Naive thymus-derived CD8-positive, alpha-beta T cell (primary cell): ENCODE measurements around the gene GPR78. TPM values are rescaled to one million over a fixed set of nuclear protein-coding genes. Genes with fewer than 3 reads are reported as not detected.

Source experiments
- ATAC-seq, 2 donors: fragments of 150-1000 bp; cut with Tn5 transposase in 1 of 2; sonication (Bioruptor Pico), chemical (Tn5 transposase) in 1 of 2; 1 replicate in 1 of 2; 2 replicates in 1 of 2; pipeline ENCODE4 v1.10.0; 2021; ENCODE audit warnings: mild to moderate bottlenecking in 2 of 2, moderate library complexity in 2 of 2
- POLR2A ChIA-PET: fragments of 350-600 bp; sonication (Branson Sonifier 250); formaldehyde crosslinking; loops from one replicate; lab custom pipeline; 2021; ENCODE audit warnings: antibody characterized with exemption; lab: Charles Lee
- DNase-seq, 10 donors: peaks; one replicate each; pipeline versions ENCODE4 v3.0.0 to v3.0.0-alpha.2; 2020 to 2022
- H3K27ac Mint-ChIP-seq, 10 donors: one replicate each; pipeline ENCODE4 v1.8.0; 2020 to 2022; ENCODE audit warnings: mild to moderate bottlenecking in 10 of 10, mixed read lengths in 10 of 10, moderate library complexity in 4 of 10, inconsistent platforms in 1 of 10
- H3K27me3 Mint-ChIP-seq, 5 donors: one replicate each; pipeline ENCODE4 v1.8.0; 2021 to 2022; ENCODE audit warnings: mixed read lengths in 5 of 5
- H3K36me3 Mint-ChIP-seq, 3 donors: one replicate each; pipeline ENCODE4 v1.8.0; 2020 to 2022; ENCODE audit warnings: mixed read lengths in 3 of 3, mild to moderate bottlenecking in 2 of 3, inconsistent platforms in 1 of 3
- H3K4me1 Mint-ChIP-seq, 4 donors: one replicate each; pipeline ENCODE4 v1.8.0; 2021 to 2022; ENCODE audit warnings: mixed read lengths in 4 of 4
- H3K4me3 Mint-ChIP-seq, 10 donors: one replicate each; pipeline ENCODE4 v1.8.0; 2020 to 2022; ENCODE audit warnings: mild to moderate bottlenecking in 10 of 10, mixed read lengths in 10 of 10, moderate library complexity in 6 of 10, inconsistent platforms in 1 of 10
- H3K9me3 Mint-ChIP-seq, 9 donors: one replicate each; pipeline ENCODE4 v1.8.0; 2020 to 2022; ENCODE audit warnings: mixed read lengths in 9 of 9, mild to moderate bottlenecking in 3 of 9, inconsistent platforms in 1 of 9, moderate library complexity in 1 of 9
- polyA plus RNA-seq, 3 donors: library from polyadenylated mRNA; unstranded; fragments of 300-500 nt; fragmentation: Illumina TruSeq; gene quantifications; one replicate each; pipeline ENCODE4 v1.2.3, GENCODE V29; 2021
- total RNA-seq, 8 experiments: library from RNA in 2 of 8; stranded (reverse) in 2 of 8; gene quantifications; one replicate each; pipeline ENCODE4 v1.2.3 and lab custom pipeline; 2021 to 2026

GPR78 gene
- total and polyA plus RNA-seq, 5 experiments from 2014 or later, result not detected

DNA sequence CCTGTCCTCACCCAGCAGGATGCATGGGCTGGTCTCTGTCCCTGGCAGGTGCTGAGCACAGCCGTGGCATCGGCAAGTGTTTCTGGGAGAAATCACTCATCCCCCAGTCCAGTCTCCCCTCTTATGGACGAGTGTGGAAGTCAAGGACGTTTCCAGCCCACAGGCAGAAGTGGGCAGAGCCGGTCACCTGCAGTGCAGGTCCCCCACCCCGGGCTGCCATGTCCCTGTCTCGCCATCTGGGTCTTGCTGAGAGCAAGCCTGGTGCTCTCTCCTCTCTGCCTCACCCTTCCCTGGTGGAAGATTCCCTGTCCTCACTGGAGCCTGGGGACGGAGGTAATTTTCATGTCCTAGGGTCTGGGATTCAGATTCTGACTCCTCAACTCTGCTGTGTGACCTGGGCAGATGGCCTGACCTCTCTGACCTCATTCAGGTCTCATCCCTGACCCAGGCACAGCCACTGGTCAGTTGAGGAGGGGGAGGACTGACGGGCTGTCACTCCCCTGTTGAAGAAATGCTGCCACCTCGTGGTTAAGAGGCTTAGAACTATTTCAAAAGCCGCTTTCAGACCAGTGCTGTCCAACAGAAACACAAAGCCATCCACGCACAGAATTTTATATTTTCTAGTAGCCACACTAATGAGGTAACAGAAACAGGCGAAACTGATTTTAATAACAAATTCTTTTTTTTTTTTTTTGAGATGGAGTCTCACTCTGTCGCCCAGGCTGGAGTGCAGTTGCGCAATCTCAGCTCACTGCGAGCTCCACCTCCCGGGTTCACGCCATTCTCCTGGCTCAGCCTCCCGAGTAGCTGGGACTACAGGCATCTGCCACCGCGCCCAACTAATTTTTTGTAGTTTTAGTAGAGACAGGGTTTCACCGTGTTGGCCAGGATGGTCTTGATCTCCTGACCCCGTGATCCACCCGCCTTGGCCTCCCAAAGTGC, 14.2 kb downstream of the GPR78 start:
- Mint-ChIP-seq H3K36me3 (no peaks in the 10 kb centered on the region), H3K27me3 (peaks cover 2 to 63% (median 34%) of the 10 kb centered on the region in 5 donors)

DNA sequence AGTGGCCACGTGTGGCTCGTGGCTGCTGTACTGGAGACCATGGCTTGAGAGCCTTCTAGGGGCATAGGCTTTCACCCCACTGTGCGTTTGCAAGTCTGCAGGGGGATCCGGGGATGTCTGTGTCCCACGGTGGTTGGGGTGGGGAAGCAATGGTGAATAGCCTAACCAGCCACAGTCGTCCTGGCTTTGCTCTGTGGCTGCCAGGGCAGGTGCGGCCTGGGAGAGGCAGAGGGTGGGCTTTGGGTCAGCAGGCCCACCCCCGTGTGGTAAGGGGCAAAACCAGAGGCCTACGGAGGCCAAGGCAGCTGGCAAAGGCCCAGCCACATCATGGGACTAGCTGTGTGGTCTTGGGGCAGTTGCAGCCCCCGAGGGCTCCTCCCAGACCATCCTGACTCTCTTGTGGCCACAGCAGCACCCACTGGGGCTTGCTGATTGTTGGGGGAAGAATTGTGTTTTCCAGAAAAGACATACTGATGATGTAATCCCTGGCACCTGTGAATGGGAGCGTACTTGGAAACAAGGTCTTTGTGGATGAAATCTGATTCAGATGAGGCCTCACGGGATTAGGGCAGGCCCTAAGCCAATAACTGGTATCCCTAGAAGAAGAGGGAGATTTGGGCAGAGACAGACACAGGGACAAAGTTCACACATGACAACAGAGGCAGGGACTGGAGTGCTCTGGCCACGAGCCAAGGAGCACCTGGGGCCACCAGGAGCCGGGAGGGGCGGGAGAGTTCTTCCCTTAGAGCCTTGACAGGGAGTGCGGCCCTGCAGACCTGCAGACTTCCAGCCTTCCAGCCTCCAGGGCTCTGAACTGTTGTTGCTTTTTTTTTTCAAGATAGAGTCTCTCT, 15.3 kb downstream of the GPR78 start:
- ATAC-seq, result no peak
- H3K4me1 Mint-ChIP-seq, result peaks cover 0 to 3% (median under 1%) of the 10 kb centered on the region in 4 donors

More for the DNA sequence above, 14.2 kb downstream of the GPR78 start:
- POLR2A ChIA-PET, result no interaction called here
- no peak overlapping the region for H3K4me3 Mint-ChIP-seq
- H3K27ac Mint-ChIP-seq, result no peak overlapping the region
- H3K4me1 Mint-ChIP-seq, result peaks cover 0 to 3% (median under 1%) of the 10 kb centered on the region in 4 donors
- H3K9me3 Mint-ChIP-seq, result no peaks in the 10 kb centered on the region
- ATAC-seq, result no peak
- DNase-seq, result no peak

DNA sequence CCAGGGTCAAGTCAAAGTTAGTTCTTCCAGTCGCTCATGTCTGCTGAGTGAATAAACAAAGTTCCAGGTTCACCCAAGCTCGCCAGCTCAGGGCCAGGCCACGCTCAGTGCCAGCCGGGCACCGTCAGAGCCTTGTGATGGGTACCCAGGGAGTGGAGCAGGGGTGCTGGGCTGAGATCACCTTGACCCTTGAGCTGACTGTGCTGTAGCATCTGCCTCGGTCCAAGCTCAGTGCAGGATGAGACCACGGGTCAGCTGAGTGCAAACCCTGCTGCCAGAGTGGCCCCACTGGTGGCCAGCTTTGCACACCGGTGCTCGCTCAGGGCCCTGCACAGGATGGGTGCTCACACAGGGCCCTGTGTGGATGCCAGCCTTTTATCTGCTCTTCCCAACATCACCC, 16.7 kb downstream of the GPR78 start:
- no peak for DNase-seq
- no peaks in the 10 kb centered on the region for H3K36me3 Mint-ChIP-seq

More for the DNA sequence above, 15.3 kb downstream of the GPR78 start:
- Mint-ChIP-seq H3K36me3 (no peaks in the 10 kb centered on the region), H3K9me3 (no peaks in the 10 kb centered on the region), H3K27ac (no peak overlapping the region), H3K4me3 (no peak overlapping the region), H3K27me3 (peaks cover under 1 to 54% (median 29%) of the 10 kb centered on the region in 5 donors)
- DNase-seq, result no peak
- POLR2A ChIA-PET, result no interaction called here

DNA sequence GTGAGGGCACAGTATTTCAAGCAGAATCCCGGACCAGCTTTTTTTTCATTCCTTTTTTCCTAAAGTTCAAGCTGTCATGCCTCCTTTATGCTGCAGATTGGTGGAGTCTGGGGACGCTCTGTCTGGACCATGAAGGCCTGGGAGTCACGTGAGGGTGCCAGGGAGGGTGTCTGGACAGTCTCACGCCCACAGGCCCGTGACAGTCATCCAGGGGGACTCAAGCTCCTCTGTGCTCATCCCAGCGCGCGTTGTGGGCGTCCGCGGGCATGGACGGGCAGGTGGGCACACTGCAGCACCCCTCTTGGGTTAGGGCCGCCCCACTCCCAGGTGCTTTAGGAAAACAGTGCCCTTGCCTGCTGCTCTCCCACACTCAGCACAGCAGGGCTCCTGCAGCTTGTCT, 17.1 kb downstream of the GPR78 start:
- peak overlapping the region in 1 of 10 donors; percentile 5 for H3K27ac Mint-ChIP-seq
- peaks cover 0 to 43% (median 20%) of the 10 kb centered on the region in 5 donors for H3K27me3 Mint-ChIP-seq
- no peaks in the 10 kb centered on the region for H3K36me3 Mint-ChIP-seq
- ATAC-seq (no peak), DNase-seq (no peak)
- H3K9me3 Mint-ChIP-seq, result no peaks in the 10 kb centered on the region
- no peak overlapping the region for H3K4me3 Mint-ChIP-seq
- peaks cover 0 to 3% (median under 1%) of the 10 kb centered on the region in 4 donors for H3K4me1 Mint-ChIP-seq
- POLR2A ChIA-PET, result no interaction called here

More for the DNA sequence above, 16.7 kb downstream of the GPR78 start:
- POLR2A ChIA-PET, result no interaction called here
- Mint-ChIP-seq H3K27me3 (peaks cover 0 to 40% (median 20%) of the 10 kb centered on the region in 5 donors), H3K27ac (peak overlapping the region in 1 of 10 donors; percentile 9), H3K9me3 (no peaks in the 10 kb centered on the region), H3K4me3 (no peak overlapping the region), H3K4me1 (peaks cover 0 to 3% (median under 1%) of the 10 kb centered on the region in 4 donors)
- no peak for ATAC-seq

DNA sequence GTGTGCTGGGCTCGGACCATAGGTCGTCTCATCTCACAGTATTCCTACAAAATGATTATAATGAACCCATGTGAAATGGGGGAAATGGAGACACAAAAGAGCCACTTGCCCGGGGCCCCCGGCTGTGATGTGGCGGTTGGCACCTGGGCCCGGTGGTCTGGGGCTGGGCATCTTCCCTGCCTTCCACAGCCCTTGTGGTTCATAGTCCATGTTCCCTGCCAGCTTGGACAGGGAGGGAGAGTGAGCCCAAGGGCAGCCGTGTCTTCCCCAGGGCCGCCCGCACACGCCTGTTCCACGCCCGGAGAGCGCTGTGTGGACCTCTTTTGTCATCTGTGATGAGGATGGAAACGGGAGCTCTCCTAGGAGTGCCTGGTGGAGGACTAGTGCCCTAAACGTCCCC, 17.6 kb downstream of the GPR78 start:
- Mint-ChIP-seq H3K27ac (no peak overlapping the region), H3K4me3 (no peak overlapping the region), H3K4me1 (peaks cover 0 to 3% (median under 1%) of the 10 kb centered on the region in 4 donors), H3K27me3 (peaks cover 0 to 45% (median 20%) of the 10 kb centered on the region in 5 donors), H3K9me3 (no peaks in the 10 kb centered on the region), H3K36me3 (no peaks in the 10 kb centered on the region)
- ATAC-seq (no peak), DNase-seq (no peak)
- POLR2A ChIA-PET, result no interaction called here

DNA sequence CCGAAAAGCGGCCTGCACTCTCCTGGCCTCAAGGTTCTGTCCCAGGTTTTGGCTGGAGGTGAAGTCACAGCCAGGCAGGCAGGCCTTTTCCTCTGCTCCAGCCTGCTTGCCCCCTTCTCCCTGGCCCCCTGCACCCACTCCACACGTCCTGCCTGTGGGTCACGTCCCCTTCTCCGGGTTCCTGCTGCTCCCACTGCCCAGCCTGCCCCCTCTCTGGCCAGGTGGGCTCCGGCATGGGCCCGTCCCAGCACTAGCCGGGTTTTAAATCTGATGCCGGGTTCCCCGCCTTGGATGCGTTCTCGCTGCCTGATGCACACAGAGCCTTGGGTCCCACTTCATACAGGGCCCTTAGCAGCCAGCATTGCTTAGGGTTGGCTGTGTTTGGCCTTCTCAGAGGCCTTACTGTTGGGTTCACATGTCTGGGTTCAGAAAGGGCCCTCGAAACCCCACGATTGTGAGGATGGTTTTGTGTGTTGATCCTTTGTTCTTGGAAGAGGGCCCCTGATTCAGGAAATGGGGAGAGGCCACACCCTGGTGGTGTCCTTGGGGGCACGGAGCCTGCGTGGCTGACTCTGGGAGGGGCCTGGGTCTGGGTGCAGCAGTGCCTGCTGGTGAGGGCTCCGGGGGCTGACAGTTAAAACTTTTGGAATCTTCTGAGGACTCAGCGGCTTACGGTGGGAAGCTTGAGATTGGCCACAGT, 18.3 kb downstream of the GPR78 start:
- DNase-seq (no peak), ATAC-seq (no peak)
- peaks cover 0 to 38% (median 14%) of the 10 kb centered on the region in 5 donors for H3K27me3 Mint-ChIP-seq
- no peak overlapping the region for H3K4me3 Mint-ChIP-seq
- H3K4me1 Mint-ChIP-seq, result peaks cover 0 to 3% (median under 1%) of the 10 kb centered on the region in 4 donors
- POLR2A ChIA-PET, result no interaction called here
- no peak overlapping the region for H3K27ac Mint-ChIP-seq
- no peaks in the 10 kb centered on the region for H3K36me3 Mint-ChIP-seq
- no peaks in the 10 kb centered on the region for H3K9me3 Mint-ChIP-seq

DNA sequence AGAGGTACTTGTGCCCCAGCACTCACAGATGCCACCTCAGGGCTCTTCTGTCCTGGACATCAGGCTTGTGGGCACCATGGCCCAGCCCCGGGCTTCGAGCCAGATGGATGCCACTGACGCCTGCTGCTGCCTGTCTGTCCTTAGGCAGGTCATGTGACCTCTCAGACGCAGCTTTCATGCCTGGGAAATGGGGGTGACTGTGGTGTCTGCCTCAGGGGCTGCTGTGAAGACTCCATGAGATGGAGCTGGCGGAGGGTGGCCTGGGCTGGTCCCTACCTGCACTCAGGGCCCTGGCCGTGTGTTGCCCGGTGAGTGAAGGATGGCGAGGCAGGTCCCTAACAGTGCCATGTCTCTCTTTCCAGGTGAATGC, 18.9 kb downstream of the GPR78 start:
- no peaks in the 10 kb centered on the region for H3K9me3 Mint-ChIP-seq
- ATAC-seq, result no peak
- H3K4me3 Mint-ChIP-seq, result no peak overlapping the region
- H3K27me3 Mint-ChIP-seq, result peaks cover 0 to 33% (median 9%) of the 10 kb centered on the region in 5 donors
- no peaks in the 10 kb centered on the region for H3K36me3 Mint-ChIP-seq
- no peaks in the 10 kb centered on the region for H3K4me1 Mint-ChIP-seq
- POLR2A ChIA-PET, result no interaction called here
- peak overlapping the region in 1 of 10 donors; percentile 43 for H3K27ac Mint-ChIP-seq
- no peak for DNase-seq

DNA sequence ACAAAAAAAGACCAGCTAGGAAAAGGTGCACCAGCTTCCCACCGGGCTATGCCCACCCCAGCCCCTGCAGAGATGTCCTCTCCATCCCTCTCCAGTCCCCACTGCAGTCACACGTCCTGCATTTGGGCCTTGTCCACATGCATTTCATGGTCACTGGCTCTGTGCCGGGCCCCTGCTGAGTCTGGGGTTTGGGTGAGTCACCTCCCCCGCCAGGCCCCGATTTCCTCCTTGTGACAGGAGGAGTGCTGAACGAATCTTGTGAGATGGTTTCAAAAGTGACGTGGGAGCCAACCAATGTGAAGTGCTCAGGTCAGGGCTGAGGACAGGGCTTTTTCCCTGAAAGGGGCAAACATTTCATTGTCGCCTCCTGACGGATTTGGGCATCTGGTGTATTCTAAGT, 19.5 kb downstream of the GPR78 start:
- ATAC-seq (no peak), DNase-seq (no peak)
- POLR2A ChIA-PET, result no interaction called here
- Mint-ChIP-seq H3K9me3 (no peaks in the 10 kb centered on the region), H3K27ac (no peak overlapping the region), H3K4me1 (no peaks in the 10 kb centered on the region), H3K27me3 (peaks cover 0 to 27% (median 4%) of the 10 kb centered on the region in 5 donors), H3K36me3 (no peaks in the 10 kb centered on the region), H3K4me3 (no peak overlapping the region)

DNA sequence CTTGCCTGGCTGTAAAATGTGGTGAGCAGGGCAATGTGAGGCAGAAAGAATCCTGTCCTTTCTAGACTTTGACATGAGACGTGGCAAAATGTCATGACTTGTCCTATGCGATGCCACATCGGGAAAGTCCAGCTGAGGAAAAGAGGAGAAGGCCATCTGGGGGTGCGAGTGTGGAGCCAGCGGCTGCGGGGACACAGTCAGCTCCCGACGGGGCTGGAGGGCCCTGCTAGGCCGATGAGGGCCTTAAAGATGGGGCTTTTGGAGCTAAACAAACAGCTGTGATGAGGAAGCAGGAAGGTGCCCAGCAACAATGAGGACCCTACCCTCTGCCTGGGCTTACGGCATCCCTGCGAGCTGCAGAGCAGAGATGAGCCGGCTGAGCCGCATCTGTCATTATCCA, 20.1 kb downstream of the GPR78 start:
- Mint-ChIP-seq H3K9me3 (no peaks in the 10 kb centered on the region), H3K27ac (no peak overlapping the region), H3K4me3 (no peak overlapping the region), H3K4me1 (no peaks in the 10 kb centered on the region), H3K36me3 (no peaks in the 10 kb centered on the region), H3K27me3 (peaks cover 0 to 21% (median 4%) of the 10 kb centered on the region in 5 donors)
- DNase-seq (no peak), ATAC-seq (no peak)
- POLR2A ChIA-PET, result no interaction called here

DNA sequence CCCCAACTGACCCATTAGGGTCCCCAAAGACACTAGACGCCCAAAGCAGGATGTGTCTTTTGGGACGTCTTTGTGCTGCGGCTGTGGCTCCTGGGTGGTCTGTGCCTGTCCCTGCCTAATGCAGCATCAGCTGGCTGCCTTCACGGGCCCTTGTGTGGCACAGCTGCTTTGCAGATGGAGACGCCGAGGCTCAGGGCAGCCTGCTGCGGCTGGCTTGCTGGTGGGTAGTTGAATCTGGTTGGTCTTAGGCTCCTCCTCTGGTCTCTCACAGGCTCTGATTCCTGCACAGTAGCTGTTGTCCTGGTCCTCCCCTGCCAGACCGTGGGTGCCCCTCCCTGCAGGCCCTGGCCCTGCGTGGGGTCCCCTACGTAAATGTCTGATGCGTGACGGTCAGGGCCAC, 20.5 kb downstream of the GPR78 start:
- Mint-ChIP-seq H3K4me1 (no peaks in the 10 kb centered on the region), H3K27me3 (peaks cover 0 to 19% (median 4%) of the 10 kb centered on the region in 5 donors), H3K9me3 (no peaks in the 10 kb centered on the region), H3K27ac (peak overlapping the region in 1 of 10 donors; percentile 33), H3K36me3 (no peaks in the 10 kb centered on the region), H3K4me3 (no peak overlapping the region)
- DNase-seq (no peak), ATAC-seq (no peak)
- POLR2A ChIA-PET, result no interaction called here

DNA sequence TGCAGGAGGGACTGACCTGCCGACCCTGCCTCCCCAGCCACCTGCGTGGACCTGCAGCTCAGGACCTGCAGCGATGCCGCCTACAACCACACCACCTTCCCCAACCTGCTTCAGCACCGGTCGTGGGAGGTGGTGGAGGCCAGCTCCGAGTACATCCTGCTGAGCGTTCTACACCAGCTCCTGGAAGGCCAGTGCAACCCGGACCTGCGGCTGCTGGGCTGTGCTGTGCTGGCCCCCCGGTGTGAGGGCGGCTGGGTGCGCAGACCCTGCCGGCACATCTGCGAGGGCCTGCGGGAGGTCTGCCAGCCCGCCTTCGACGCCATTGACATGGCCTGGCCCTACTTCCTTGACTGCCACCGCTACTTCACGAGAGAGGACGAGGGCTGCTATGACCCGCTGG, 20.9 kb downstream of the GPR78 start:
- Mint-ChIP-seq H3K36me3 (no peaks in the 10 kb centered on the region), H3K4me3 (no peak overlapping the region), H3K4me1 (no peaks in the 10 kb centered on the region), H3K27me3 (peaks cover 0 to 19% (median 4%) of the 10 kb centered on the region in 5 donors), H3K9me3 (no peaks in the 10 kb centered on the region), H3K27ac (no peak overlapping the region)
- no peak for ATAC-seq
- DNase-seq, result no peak
- POLR2A ChIA-PET, result no interaction called here

DNA sequence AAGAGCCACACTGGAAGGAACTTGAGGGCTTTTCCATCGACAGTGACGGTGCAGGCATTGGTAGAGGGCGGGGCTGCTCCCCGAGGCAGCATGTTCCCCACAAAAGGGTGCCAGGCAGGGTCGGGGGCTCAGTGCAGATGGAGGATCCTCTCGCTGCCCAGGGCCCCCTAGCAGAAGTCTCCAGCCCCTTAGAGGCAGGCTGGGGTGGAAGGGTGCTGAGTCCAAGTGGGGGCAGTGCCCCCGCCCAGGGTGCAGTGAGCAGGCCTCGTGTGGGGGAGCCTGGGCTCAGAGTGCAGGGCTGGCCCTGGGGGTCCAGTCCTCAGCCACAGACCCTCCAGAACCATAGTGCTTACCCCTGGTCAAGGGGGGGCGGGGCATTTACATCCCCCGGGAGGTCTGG, 21.4 kb downstream of the GPR78 start:
- no peak overlapping the region for H3K4me3 Mint-ChIP-seq
- no peaks in the 10 kb centered on the region for H3K4me1 Mint-ChIP-seq
- ATAC-seq (no peak), DNase-seq (no peak)
- POLR2A ChIA-PET, result no interaction called here
- H3K36me3 Mint-ChIP-seq, result no peaks in the 10 kb centered on the region
- peaks cover 0 to 17% (median 4%) of the 10 kb centered on the region in 5 donors for H3K27me3 Mint-ChIP-seq
- no peaks in the 10 kb centered on the region for H3K9me3 Mint-ChIP-seq
- no peak overlapping the region for H3K27ac Mint-ChIP-seq
